MM.1S (cell line): ENCODE measurements around the gene DNAJC5.

ENCODE experiments used
- CTCF ChIP-seq: fragments of 300-600 bp; sonication (generic); IDR thresholded peaks from 2 replicates; pipeline ENCODE4 v1.5.1; 2016; ENCODE audit warnings: antibody characterized with exemption, low read length, mixed read lengths
- EZH2phosphoT487 ChIP-seq: fragments of 300-600 bp; sonication (generic); IDR thresholded peaks from 2 replicates; pipeline ENCODE4 v1.6.1; 2018; ENCODE audit warnings: antibody characterized with exemption, low read length

GRCh38 chr20:63846888-63847236 is 48.1 kb upstream of the DNAJC5 start:
- TF ChIP-seq CTCF: no peak
- TF ChIP-seq EZH2phosphoT487: no peak
